Muscle of leg (tissue), 11 donors: Measurements from ENCODE around the gene CLEC18C. TPM values are rescaled to one million over a fixed set of nuclear protein-coding genes. Genes with fewer than 3 reads are reported as not detected.
A peak's percentile ranks its signal among the peaks of the same experiment; 100 is the strongest.
"Not testable (repeated sequence)": the region's sequence is repeated elsewhere in the genome, so short reads cannot be mapped to it uniquely, and the experiment has no call there.

ENCODE experiments used
- DNase-seq: peaks from one replicate; pipeline ENCODE4 v3.0.0; 2013
- H3K27ac ChIP-seq: one replicate; pipeline ENCODE4 v1.5.1; 2013; ENCODE audit warnings: mild to moderate bottlenecking, low read length, control low read depth
- H3K27me3 ChIP-seq: one replicate; pipeline ENCODE4 v1.6.1; 2013; ENCODE audit warnings: low read length; ENCODE audit not compliant: control insufficient read depth, insufficient read depth
- H3K36me3 ChIP-seq: one replicate; pipeline ENCODE4 v1.6.1; 2013; ENCODE audit warnings: low read length; ENCODE audit not compliant: control insufficient read depth, insufficient read depth
- H3K4me1 ChIP-seq: one replicate; pipeline ENCODE4 v1.6.1; 2013; ENCODE audit warnings: low read length; ENCODE audit not compliant: control insufficient read depth, insufficient read depth
- H3K4me3 ChIP-seq: one replicate; pipeline ENCODE4 v1.5.1; 2013; ENCODE audit warnings: low read length, control low read depth
- H3K9me3 ChIP-seq: replicated peaks from 2 replicates; pipeline ENCODE4 v1.6.1; 2013; ENCODE audit warnings: low read depth, low read length; ENCODE audit not compliant: control insufficient read depth
- WGBS: methylation state at CpG from one replicate; pipeline ENCODE4 v1.1.5; 2013; ENCODE audit warnings: missing lambda C conversion rate; ENCODE audit not compliant: insufficient coverage; 5-methylcytosine and 5-hydroxymethylcytosine counted together
- polyA plus RNA-seq, 8 donors: library from polyadenylated mRNA; unstranded; fragments of 120-200 nt; gene quantifications; one replicate each; pipeline versions ENCODE4 v1.2.1 to v1.2.3, GENCODE V29; 2013; ENCODE audit warnings: inconsistent platforms in 1 of 8, low replicate concordance in 1 of 8; ENCODE audit not compliant: insufficient read length in 8 of 8, insufficient read depth in 1 of 8
- total RNA-seq: library from RNA; stranded (reverse); fragments of 120-200 nt; gene quantifications from one replicate; pipeline ENCODE4 v1.2.4, GENCODE V29; 2013

CLEC18C gene
- total and polyA plus RNA-seq, 9 donors: 0.04 to 1.3 (median 0.35) TPM

- H3K27me3 ChIP-seq, H3K4me3 ChIP-seq, DNase-seq, H3K4me1 ChIP-seq, H3K9me3 ChIP-seq, H3K27ac ChIP-seq: not testable (repeated sequence)
- peaks cover 56% of the 10 kb centered on the region for H3K36me3 ChIP-seq
- 94% methylated on average over 2 of the region's 6 CpGs for WGBS
Measured at GRCh38 chr16:70148453-70148852, 25.1 kb upstream of the CLEC18C start.

- H3K9me3 ChIP-seq: not testable (repeated sequence)
- peaks cover 61% of the 10 kb centered on the region for H3K36me3 ChIP-seq
Measured at GRCh38 chr16:70149296-70149695, 24.3 kb upstream of the CLEC18C start.

GRCh38 chr16:70151391-70151790 is 22.2 kb upstream of the CLEC18C start:
- WGBS: 78% methylated on average over 1 of the region's 2 CpGs
- H3K4me1 ChIP-seq: peaks cover 2% of the 10 kb centered on the region
- H3K4me3 ChIP-seq: no peak overlapping the region
- DNase-seq: no peak
- H3K9me3 ChIP-seq: no peaks in the 10 kb centered on the region
- no peaks in the 10 kb centered on the region for H3K27me3 ChIP-seq
- no peak overlapping the region for H3K27ac ChIP-seq
- H3K36me3 ChIP-seq: peaks cover 78% of the 10 kb centered on the region

More at GRCh38 chr16:70149296-70149695, 24.3 kb upstream of the CLEC18C start:
- DNase-seq, H3K4me3 ChIP-seq, H3K27ac ChIP-seq, H3K4me1 ChIP-seq, H3K27me3 ChIP-seq: not testable (repeated sequence)
- 91% methylated on average over 4 of the region's 8 CpGs for WGBS

GRCh38 chr16:70151941-70152509 is 21.6 kb upstream of the CLEC18C start:
- Histone ChIP-seq H3K4me1 (peaks cover 4% of the 10 kb centered on the region), H3K27ac (no peak overlapping the region), H3K4me3 (no peak overlapping the region), H3K36me3 (peaks cover 85% of the 10 kb centered on the region), H3K27me3 (no peaks in the 10 kb centered on the region), H3K9me3 (no peaks in the 10 kb centered on the region)
- 85% methylated on average over 17 of the region's 17 CpGs for WGBS
- no peak for DNase-seq

GRCh38 chr16:70152578-70153302 is 20.8 kb upstream of the CLEC18C start:
- H3K27ac ChIP-seq: no peak overlapping the region
- 96% methylated on average over 13 of the region's 13 CpGs for WGBS

GRCh38 chr16:70154736-70155135 is 18.9 kb upstream of the CLEC18C start:
- H3K9me3 ChIP-seq, H3K27ac ChIP-seq, H3K4me1 ChIP-seq, H3K27me3 ChIP-seq, DNase-seq, H3K4me3 ChIP-seq: not testable (repeated sequence)
- 91% methylated on average over 10 of the region's 10 CpGs for WGBS
- H3K36me3 ChIP-seq: peaks cover 95% of the 10 kb centered on the region

More at GRCh38 chr16:70152578-70153302, 20.8 kb upstream of the CLEC18C start:
- peaks cover 92% of the 10 kb centered on the region for H3K36me3 ChIP-seq
- H3K4me3 ChIP-seq: no peak overlapping the region
- no peaks in the 10 kb centered on the region for H3K9me3 ChIP-seq
- H3K4me1 ChIP-seq: peaks cover 7% of the 10 kb centered on the region
- H3K27me3 ChIP-seq: no peaks in the 10 kb centered on the region
- DNase-seq: no peak

GRCh38 chr16:70156207-70156978 is 17.2 kb upstream of the CLEC18C start:
- no peak for DNase-seq
- H3K4me1 ChIP-seq: peaks cover 7% of the 10 kb centered on the region
- H3K27ac ChIP-seq: no peak overlapping the region
- peaks cover 96% of the 10 kb centered on the region for H3K36me3 ChIP-seq
- H3K27me3 ChIP-seq: no peaks in the 10 kb centered on the region
- H3K9me3 ChIP-seq: no peaks in the 10 kb centered on the region
- no peak overlapping the region for H3K4me3 ChIP-seq
- 91% methylated on average over 25 of the region's 29 CpGs for WGBS

- no peak for DNase-seq
- peaks cover 96% of the 10 kb centered on the region for H3K36me3 ChIP-seq
- H3K9me3 ChIP-seq: no peaks in the 10 kb centered on the region
- peak overlapping the region; percentile 22 for H3K27ac ChIP-seq
- H3K4me3 ChIP-seq: no peak overlapping the region
- H3K27me3 ChIP-seq: no peaks in the 10 kb centered on the region
- peaks cover 7% of the 10 kb centered on the region for H3K4me1 ChIP-seq
- 75% methylated on average over 10 of the region's 11 CpGs for WGBS
Measured at GRCh38 chr16:70157105-70157476, 16.5 kb upstream of the CLEC18C start.

- WGBS: 95% methylated on average over 7 of the region's 8 CpGs
- H3K27me3 ChIP-seq: no peaks in the 10 kb centered on the region
- peak overlapping the region; percentile 22 for H3K27ac ChIP-seq
- H3K4me3 ChIP-seq: no peak overlapping the region
- peaks cover 96% of the 10 kb centered on the region for H3K36me3 ChIP-seq
- DNase-seq: no peak
- no peaks in the 10 kb centered on the region for H3K9me3 ChIP-seq
- H3K4me1 ChIP-seq: peaks cover 7% of the 10 kb centered on the region
Measured at GRCh38 chr16:70157477-70158260, 15.9 kb upstream of the CLEC18C start.
